Large intestine (tissue), 3 donors: ENCODE measurements around the gene RASSF5. TPM values are rescaled to one million over a fixed set of nuclear protein-coding genes. Genes with fewer than 3 reads are reported as not detected.

Experiments
- DNase-seq, 2 donors: peaks; one replicate each; pipeline versions ENCODE4 v3.0.0 to v3.0.0-alpha.2; 2013
- H3K27ac ChIP-seq: one replicate; pipeline ENCODE4 v1.5.1; 2013; ENCODE audit warnings: low read length
- H3K27me3 ChIP-seq: 2 replicates; pipeline ENCODE4 v1.6.1; 2013; ENCODE audit warnings: low read length; ENCODE audit not compliant: control insufficient read depth, insufficient read depth
- H3K36me3 ChIP-seq: 2 replicates; pipeline ENCODE4 v1.6.1; 2013; ENCODE audit warnings: low read length; ENCODE audit not compliant: control insufficient read depth, insufficient read depth
- H3K4me1 ChIP-seq: one replicate; pipeline ENCODE4 v1.6.1; 2013; ENCODE audit warnings: low read length; ENCODE audit not compliant: control insufficient read depth, insufficient read depth
- H3K4me3 ChIP-seq: one replicate; pipeline ENCODE4 v1.5.1; 2013; ENCODE audit warnings: low read length
- H3K9me3 ChIP-seq: one replicate; pipeline ENCODE4 v1.6.1; 2013; ENCODE audit warnings: mild to moderate bottlenecking, low read depth, low read length, moderate library complexity; ENCODE audit not compliant: control insufficient read depth
- WGBS: methylation state at CpG from one replicate; pipeline ENCODE4 v1.1.5; 2013; ENCODE audit warnings: low lambda C conversion rate; ENCODE audit not compliant: insufficient coverage; 5-methylcytosine and 5-hydroxymethylcytosine counted together
- polyA plus RNA-seq: library from polyadenylated mRNA; unstranded; fragments of 120-200 nt; gene quantifications from one replicate; pipeline ENCODE4 v1.2.1, GENCODE V29; 2013

RASSF5 gene
- polyA plus RNA-seq, 1 donor, result 5.7 TPM

- Histone ChIP-seq H3K4me3 (no peak overlapping the region), H3K4me1 (peaks cover 9% of the 10 kb centered on the region), H3K27me3 (no peaks in the 10 kb centered on the region), H3K27ac (no peak overlapping the region), H3K9me3 (no peaks in the 10 kb centered on the region), H3K36me3 (peaks cover 36% of the 10 kb centered on the region)
- DNase-seq, result peak in 1 of 2 donors; percentile 20
- no CpG with 5 or more reads among the region's 6 CpGs for WGBS
Measured at GRCh38 chr1:206496131-206496793, 11.1 kb upstream of the RASSF5 start.

GRCh38 chr1:206497363-206497762 lies 10.0 kb upstream of the RASSF5 start:
- H3K4me1 ChIP-seq, result peaks cover 9% of the 10 kb centered on the region
- H3K36me3 ChIP-seq, result peaks cover 25% of the 10 kb centered on the region
- H3K9me3 ChIP-seq, result no peaks in the 10 kb centered on the region
- no peak overlapping the region for H3K27ac ChIP-seq
- no peak for DNase-seq
- no CpG with 5 or more reads among the region's 4 CpGs for WGBS
- H3K27me3 ChIP-seq, result no peaks in the 10 kb centered on the region
- H3K4me3 ChIP-seq, result no peak overlapping the region

- H3K27me3 ChIP-seq, result no peaks in the 10 kb centered on the region
- DNase-seq, result no peak
- H3K9me3 ChIP-seq, result no peaks in the 10 kb centered on the region
- H3K4me3 ChIP-seq, result no peak overlapping the region
- WGBS, result no CpG with 5 or more reads among the region's 3 CpGs
- peaks cover 9% of the 10 kb centered on the region for H3K4me1 ChIP-seq
- no peak overlapping the region for H3K27ac ChIP-seq
- H3K36me3 ChIP-seq, result peaks cover 21% of the 10 kb centered on the region
Measured at GRCh38 chr1:206497774-206498173, 9.6 kb upstream of the RASSF5 start.

GRCh38 chr1:206498685-206499084 lies 8.6 kb upstream of the RASSF5 start:
- WGBS, result no CpG with 5 or more reads among the region's 2 CpGs
- H3K4me3 ChIP-seq, result no peak overlapping the region
- H3K27ac ChIP-seq, result no peak overlapping the region
- H3K9me3 ChIP-seq, result no peaks in the 10 kb centered on the region
- peaks cover 9% of the 10 kb centered on the region for H3K4me1 ChIP-seq
- H3K36me3 ChIP-seq, result peaks cover 14% of the 10 kb centered on the region
- no peaks in the 10 kb centered on the region for H3K27me3 ChIP-seq
- no peak for DNase-seq

- WGBS, result 100% methylated on average over 1 of the region's 3 CpGs
- Histone ChIP-seq H3K4me3 (no peak overlapping the region), H3K9me3 (no peaks in the 10 kb centered on the region), H3K4me1 (peaks cover 9% of the 10 kb centered on the region), H3K36me3 (peaks cover 8% of the 10 kb centered on the region), H3K27me3 (peaks cover 11% of the 10 kb centered on the region), H3K27ac (no peak overlapping the region)
- DNase-seq, result no peak
Measured at GRCh38 chr1:206500046-206500445, 7.3 kb upstream of the RASSF5 start.

- no CpG with 5 or more reads among the region's 5 CpGs for WGBS
- H3K4me1 ChIP-seq, result peaks cover 4% of the 10 kb centered on the region
- H3K27me3 ChIP-seq, result peaks cover 30% of the 10 kb centered on the region
- DNase-seq, result no peak
- no peaks in the 10 kb centered on the region for H3K9me3 ChIP-seq
- H3K27ac ChIP-seq, result no peak overlapping the region
- H3K4me3 ChIP-seq, result no peak overlapping the region
- no peaks in the 10 kb centered on the region for H3K36me3 ChIP-seq
Measured at GRCh38 chr1:206501881-206502280, 5.5 kb upstream of the RASSF5 start.

GRCh38 chr1:206502403-206502802 lies 4.9 kb upstream of the RASSF5 start:
- no peak overlapping the region for H3K4me3 ChIP-seq
- DNase-seq, result no peak
- H3K36me3 ChIP-seq, result no peaks in the 10 kb centered on the region
- H3K27ac ChIP-seq, result no peak overlapping the region
- H3K4me1 ChIP-seq, result peaks cover 8% of the 10 kb centered on the region
- H3K9me3 ChIP-seq, result no peaks in the 10 kb centered on the region
- H3K27me3 ChIP-seq, result peaks cover 35% of the 10 kb centered on the region
- WGBS, result no CpG with 5 or more reads among the region's 2 CpGs

- Histone ChIP-seq H3K4me1 (peaks cover 8% of the 10 kb centered on the region), H3K36me3 (no peaks in the 10 kb centered on the region)
Measured at GRCh38 chr1:206502812-206503211, 4.5 kb upstream of the RASSF5 start.

GRCh38 chr1:206503591-206504362 lies 3.6 kb upstream of the RASSF5 start:
- H3K27me3 ChIP-seq, result peaks cover 48% of the 10 kb centered on the region
- no CpG with 5 or more reads among the region's 8 CpGs for WGBS
- peak in 1 of 2 donors; percentile 22 for DNase-seq
- peaks cover 16% of the 10 kb centered on the region for H3K4me1 ChIP-seq
- no peak overlapping the region for H3K27ac ChIP-seq
- no peaks in the 10 kb centered on the region for H3K36me3 ChIP-seq
- no peak overlapping the region for H3K4me3 ChIP-seq
- H3K9me3 ChIP-seq, result no peaks in the 10 kb centered on the region

More at GRCh38 chr1:206502812-206503211, 4.5 kb upstream of the RASSF5 start:
- no peak overlapping the region for H3K27ac ChIP-seq
- H3K4me3 ChIP-seq, result no peak overlapping the region
- WGBS, result no CpG with 5 or more reads among the region's 1 CpG
- H3K27me3 ChIP-seq, result peaks cover 38% of the 10 kb centered on the region
- no peak for DNase-seq
- H3K9me3 ChIP-seq, result no peaks in the 10 kb centered on the region

GRCh38 chr1:206504363-206504713 lies 3.0 kb upstream of the RASSF5 start:
- peaks cover 52% of the 10 kb centered on the region for H3K27me3 ChIP-seq

More at GRCh38 chr1:206504363-206504713, 3.0 kb upstream of the RASSF5 start:
- no peak overlapping the region for H3K27ac ChIP-seq
- no peak overlapping the region for H3K4me3 ChIP-seq
- H3K4me1 ChIP-seq, result peaks cover 16% of the 10 kb centered on the region
- H3K36me3 ChIP-seq, result no peaks in the 10 kb centered on the region
- H3K9me3 ChIP-seq, result no peaks in the 10 kb centered on the region
- WGBS, result no CpG with 5 or more reads among the region's 3 CpGs
- no peak for DNase-seq
